Endothelial cell of umbilical vein (primary cell): ENCODE results near the gene MRGPRF. TPM values are rescaled to one million over a fixed set of nuclear protein-coding genes. Genes with fewer than 3 reads are reported as not detected.

Experiments used
- BruUV-seq: library from RNA; stranded (reverse); fragments of 400-500 nt; replicated peaks from 2 replicates; lab custom pipeline; 2021; lab: Mats Ljungman, UMichigan
- CTCF ChIA-PET: fragments of 300-600, 350-600 bp; sonication (Branson Sonifier 250); formaldehyde crosslinking; loops from one replicate; lab custom pipeline; 2021; ENCODE audit warnings: antibody characterized with exemption, inconsistent platforms; lab: Charles Lee
- POLR2A ChIA-PET: fragments of 300-600, 350-600 bp; sonication (Branson Sonifier 250); formaldehyde crosslinking; loops from one replicate; lab custom pipeline; 2021; ENCODE audit warnings: antibody characterized with exemption, inconsistent platforms; lab: Charles Lee
- DNase-seq: peaks from one replicate; pipeline ENCODE4 v3.0.0-alpha.2; 2011; ENCODE audit warnings: low read depth, low spot score
- FAIRE-seq: peaks from 2 replicates; lab custom pipeline; 2011; peaks lifted over from hg19 to GRCh38; lab: Jason Lieb, UNC
- H2AFZ ChIP-seq: 2 replicates; pipeline ENCODE4 v1.6.0; 2012; ENCODE audit warnings: low read depth, low read length, control low read depth, inconsistent platforms
- H3K27ac ChIP-seq: 2 replicates; pipeline ENCODE4 v1.5.1; 2011; ENCODE audit warnings: low read depth, mild to moderate bottlenecking, control low read depth, low read length, moderate library complexity; ENCODE audit not compliant: insufficient read depth
- H3K27me3 ChIP-seq, 2 experiments: 2 replicates each; pipeline versions ENCODE4 v1.6.0 to v1.6.1; 2011; ENCODE audit warnings: low read length in 2 of 2, mixed read lengths in 1 of 2; ENCODE audit not compliant: control insufficient read depth in 2 of 2, insufficient read depth in 2 of 2
- H3K36me3 ChIP-seq, 2 experiments: 2 replicates in 1 of 2; 3 replicates in 1 of 2; pipeline ENCODE4 v1.5.1; 2011; ENCODE audit warnings: low read length in 2 of 2, mild to moderate bottlenecking in 1 of 2, moderate library complexity in 1 of 2; ENCODE audit not compliant: control insufficient read depth in 2 of 2, insufficient read depth in 2 of 2; ENCODE audit errors: extremely low read depth in 1 of 2
- H3K4me1 ChIP-seq: 3 replicates; pipeline ENCODE4 v1.5.1; 2011; ENCODE audit warnings: mild to moderate bottlenecking, low read length; ENCODE audit not compliant: control insufficient read depth, insufficient read depth; ENCODE audit errors: extremely low read depth
- H3K4me2 ChIP-seq: 2 replicates; pipeline ENCODE4 v1.6.1; 2011; ENCODE audit warnings: low read length, control low read depth, mixed read lengths; ENCODE audit not compliant: insufficient read depth
- H3K4me3 ChIP-seq, 3 experiments: fragments of 200-600 bp in 1 of 3; sonication (generic), shearing (Covaris generic) in 1 of 3; replicated peaks in 1 of 3; 2 replicates each; pipeline ENCODE4 v1.5.1; 2011 to 2016; ENCODE audit warnings: control low read depth in 3 of 3, low read length in 3 of 3, mild to moderate bottlenecking in 2 of 3, inconsistent platforms in 1 of 3, low read depth in 1 of 3, moderate library complexity in 1 of 3; ENCODE audit not compliant: insufficient read depth in 1 of 3
- H3K79me2 ChIP-seq: 2 replicates; pipeline ENCODE4 v1.6.0; 2012; ENCODE audit warnings: low read length, inconsistent platforms; ENCODE audit not compliant: control insufficient read depth, insufficient read depth
- H3K9ac ChIP-seq: replicated peaks from 2 replicates; pipeline ENCODE3; 2011; ENCODE audit warnings: low read length, control low read depth; ENCODE audit not compliant: insufficient read depth; ENCODE audit errors: extremely low read depth
- H3K9me1 ChIP-seq: replicated peaks from 3 replicates; pipeline ENCODE4 v1.6.0; 2011; ENCODE audit warnings: mild to moderate bottlenecking, low read length; ENCODE audit not compliant: control insufficient read depth, insufficient read depth; ENCODE audit errors: extremely low read depth
- H3K9me3 ChIP-seq: replicated peaks from 2 replicates; pipeline ENCODE4 v1.5.1; 2012; ENCODE audit warnings: low read length, inconsistent platforms; ENCODE audit not compliant: control insufficient read depth, insufficient read depth
- H4K20me1 ChIP-seq: replicated peaks from 2 replicates; pipeline ENCODE3; 2011; ENCODE audit warnings: mild to moderate bottlenecking, low read length; ENCODE audit not compliant: control insufficient read depth, insufficient read depth; ENCODE audit errors: extremely low read depth
- EZH2 ChIP-seq: IDR thresholded peaks from 2 replicates; pipeline ENCODE4 v1.6.1; 2012; ENCODE audit warnings: borderline replicate concordance, low read depth, mild to moderate bottlenecking, moderate library complexity, low read length, inconsistent platforms; ENCODE audit not compliant: severe bottlenecking
- FOS ChIP-seq: IDR thresholded peaks from 2 replicates; pipeline ENCODE4 v1.6.1; 2011; ENCODE audit warnings: mild to moderate bottlenecking, low read length, moderate library complexity, borderline replicate concordance; ENCODE audit not compliant: insufficient read depth
- GATA2 ChIP-seq: IDR thresholded peaks from 2 replicates; pipeline ENCODE4 v1.7.0; 2011; ENCODE audit warnings: low read depth, mild to moderate bottlenecking, moderate library complexity, mixed read lengths, low read length; ENCODE audit not compliant: insufficient read length, insufficient read depth
- JUN ChIP-seq: IDR thresholded peaks from 2 replicates; pipeline ENCODE4 v1.6.1; 2011; ENCODE audit warnings: borderline replicate concordance, low read depth; ENCODE audit not compliant: insufficient read length, insufficient read depth
- MYC ChIP-seq: IDR thresholded peaks from one replicate; pipeline ENCODE4 v1.6.1; 2011; ENCODE audit warnings: mild to moderate bottlenecking, low read depth, low read length
- POLR2A ChIP-seq: IDR thresholded peaks from 2 replicates; pipeline ENCODE4 v1.6.1; 2012; ENCODE audit warnings: low read depth, mild to moderate bottlenecking, control low read depth, low read length
- POLR2AphosphoS5 ChIP-seq: IDR thresholded peaks from 2 replicates; pipeline ENCODE4 v1.6.1; 2012; ENCODE audit warnings: low read depth, mild to moderate bottlenecking, control low read depth, low read length, moderate library complexity; ENCODE audit not compliant: insufficient read depth
- dilution Hi-C: fragments of 300-500 bp; cut with MboI; formaldehyde crosslinking; loops from one replicate; pipeline ENCODE4 v1.15.0; 2019; ENCODE audit warnings: low sequenced_read_pairs; ENCODE audit not compliant: extremely low pct_ligation_motif_present
- intact Hi-C: fragments of 100-400 bp; cut with micrococcal nuclease; formaldehyde crosslinking; loops from one replicate; pipeline ENCODE4 v1.10.0; 2022
- polyA plus RNA-seq, 4 experiments: library from polyadenylated mRNA; depleted of rRNA in 3 of 4; stranded (reverse) in 3 of 4; unstranded in 1 of 4; fragments of >200 nt; gene quantifications; 2 replicates each; pipeline versions ENCODE4 v1.2.1 to v1.2.3, GENCODE V29; 2011 to 2012; ENCODE audit warnings: missing spikeins in 1 of 4
- total RNA-seq: library from RNA; stranded (reverse); gene quantifications from 2 replicates; pipeline ENCODE4 v1.2.3, GENCODE V29; 2021
- TF ChIP-seq, protein P1 (sequence below): IDR thresholded peaks from 2 replicates; pipeline ENCODE4 v1.6.1; 2011; ENCODE audit not compliant: insufficient read depth, insufficient read length
- TF ChIP-seq, protein P2 (sequence below), 2 donors: IDR thresholded peaks; 1 replicate in 1 of 2; 2 replicates in 1 of 2; pipeline ENCODE4 v1.5.1; 2011; ENCODE audit warnings: low read length in 2 of 2, mild to moderate bottlenecking in 2 of 2, moderate library complexity in 2 of 2, control low read depth in 1 of 2, inconsistent platforms in 1 of 2, low read depth in 1 of 2; ENCODE audit not compliant: insufficient read depth in 1 of 2; ENCODE audit errors: extremely low read depth in 1 of 2

MRGPRF gene
- total and polyA plus RNA-seq, 2 donors (not counting 3 experiments of a cell fraction or from before 2014, with no cell fraction given) = not detected

DNA sequence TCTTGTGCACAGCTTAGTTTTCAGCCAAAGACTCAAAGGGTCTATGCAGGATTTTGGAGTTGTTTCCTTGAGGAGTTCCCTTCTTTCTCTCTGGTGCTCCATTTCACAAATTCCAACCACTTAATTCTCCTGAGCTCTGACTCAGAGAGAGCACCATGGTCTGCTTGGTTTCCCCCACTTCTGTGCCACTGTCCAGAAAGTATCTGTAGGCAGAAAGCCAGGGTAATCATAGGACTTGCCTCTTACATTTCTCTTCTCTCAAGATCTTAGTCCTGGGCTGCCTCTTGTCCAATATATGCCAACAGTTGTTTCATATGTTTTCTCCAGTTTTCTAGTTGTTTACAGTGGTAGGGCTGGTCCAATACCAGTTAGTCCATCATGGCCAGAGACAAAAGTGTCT is 25.8 kb downstream of the MRGPRF start:
- H2AFZ ChIP-seq = no peak overlapping the region
- CTCF ChIA-PET = no interaction called here
- H3K4me2 ChIP-seq = no peak overlapping the region
- H3K9ac ChIP-seq = no peak overlapping the region
- H3K27me3 ChIP-seq = peaks cover 6 to 22% of the 10 kb centered on the region in 2 experiments
- dilution Hi-C loops = no loop called here
- no peaks in the 10 kb centered on the region for H3K9me1 ChIP-seq
- FAIRE-seq (no peak), DNase-seq (no peak)
- no peaks in the 10 kb centered on the region for H3K79me2 ChIP-seq
- no peaks in the 10 kb centered on the region for H3K36me3 ChIP-seq
- BruUV-seq = no TSS peak
- H4K20me1 ChIP-seq = no peaks in the 10 kb centered on the region
- intact Hi-C loops = no loop called here
- POLR2A ChIA-PET = no interaction called here
- H3K9me3 ChIP-seq = no peaks in the 10 kb centered on the region
- no peak overlapping the region for H3K4me3 ChIP-seq
- H3K4me1 ChIP-seq = no peaks in the 10 kb centered on the region
- TF ChIP-seq, protein P1, sequence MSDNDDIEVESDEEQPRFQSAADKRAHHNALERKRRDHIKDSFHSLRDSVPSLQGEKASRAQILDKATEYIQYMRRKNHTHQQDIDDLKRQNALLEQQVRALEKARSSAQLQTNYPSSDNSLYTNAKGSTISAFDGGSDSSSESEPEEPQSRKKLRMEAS = no peak
- TF ChIP-seq POLR2AphosphoS5 (no peak), FOS (no peak), GATA2 (no peak), JUN (no peak), EZH2 (no peak), MYC (no peak), POLR2A (no peak)
- TF ChIP-seq, protein P2, sequence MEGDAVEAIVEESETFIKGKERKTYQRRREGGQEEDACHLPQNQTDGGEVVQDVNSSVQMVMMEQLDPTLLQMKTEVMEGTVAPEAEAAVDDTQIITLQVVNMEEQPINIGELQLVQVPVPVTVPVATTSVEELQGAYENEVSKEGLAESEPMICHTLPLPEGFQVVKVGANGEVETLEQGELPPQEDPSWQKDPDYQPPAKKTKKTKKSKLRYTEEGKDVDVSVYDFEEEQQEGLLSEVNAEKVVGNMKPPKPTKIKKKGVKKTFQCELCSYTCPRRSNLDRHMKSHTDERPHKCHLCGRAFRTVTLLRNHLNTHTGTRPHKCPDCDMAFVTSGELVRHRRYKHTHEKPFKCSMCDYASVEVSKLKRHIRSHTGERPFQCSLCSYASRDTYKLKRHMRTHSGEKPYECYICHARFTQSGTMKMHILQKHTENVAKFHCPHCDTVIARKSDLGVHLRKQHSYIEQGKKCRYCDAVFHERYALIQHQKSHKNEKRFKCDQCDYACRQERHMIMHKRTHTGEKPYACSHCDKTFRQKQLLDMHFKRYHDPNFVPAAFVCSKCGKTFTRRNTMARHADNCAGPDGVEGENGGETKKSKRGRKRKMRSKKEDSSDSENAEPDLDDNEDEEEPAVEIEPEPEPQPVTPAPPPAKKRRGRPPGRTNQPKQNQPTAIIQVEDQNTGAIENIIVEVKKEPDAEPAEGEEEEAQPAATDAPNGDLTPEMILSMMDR (IDR thresholded peaks at IDR 0.05; ENCODE audit: extremely low read depth in 1 of 2, insufficient read depth in 1 of 2, low read depth in 1 of 2, low read length in 2 of 2) = no peak
- no peak overlapping the region for H3K27ac ChIP-seq
